ENCODE results near the gene DIAPH3.
A peak's percentile ranks its signal among the peaks of the same experiment; 100 is the strongest.

The DIAPH3 gene

GRCh38 chr13:59659981-59660380 is 503.7 kb downstream of the DIAPH3 start:
- DNase-seq: no peak

GRCh38 chr13:59658738-59659330 is 504.9 kb downstream of the DIAPH3 start:
- DNase-seq: no peak

- DNase-seq: no peak
Measured at GRCh38 chr13:59658027-59658737, 505.5 kb downstream of the DIAPH3 start.

- no peak for DNase-seq
Measured at GRCh38 chr13:59653916-59654315, 509.8 kb downstream of the DIAPH3 start.

- no peak for DNase-seq
Measured at GRCh38 chr13:59651479-59651878, 512.2 kb downstream of the DIAPH3 start.

GRCh38 chr13:59643906-59644626 is 519.7 kb downstream of the DIAPH3 start:
- no peak for DNase-seq

GRCh38 chr13:59643364-59643841 is 520.3 kb downstream of the DIAPH3 start:
- no peak for DNase-seq

- DNase-seq: peak; percentile 12
Measured at GRCh38 chr13:59641817-59642216, 521.9 kb downstream of the DIAPH3 start.

- no peak for DNase-seq
Measured at GRCh38 chr13:59641261-59641660, 522.5 kb downstream of the DIAPH3 start.

GRCh38 chr13:59638404-59638803 is 525.3 kb downstream of the DIAPH3 start:
- DNase-seq: no peak

GRCh38 chr13:59635589-59635988 is 528.1 kb downstream of the DIAPH3 start:
- DNase-seq: no peak

- DNase-seq: no peak
Measured at GRCh38 chr13:59633290-59633689, 530.4 kb downstream of the DIAPH3 start.

- DNase-seq: no peak
Measured at GRCh38 chr13:59631271-59631670, 532.5 kb downstream of the DIAPH3 start.

- DNase-seq: no peak
Measured at GRCh38 chr13:59625111-59625510, 538.6 kb downstream of the DIAPH3 start.

GRCh38 chr13:59623206-59623915 is 540.4 kb downstream of the DIAPH3 start:
- DNase-seq: no peak

- DNase-seq: no peak
Measured at GRCh38 chr13:59621773-59622172, 542.0 kb downstream of the DIAPH3 start.
